ENCODE data around the gene KASH5. TPM values are rescaled to one million over a fixed set of nuclear protein-coding genes. Genes with fewer than 3 reads are reported as not detected.
A peak's percentile ranks its signal among the peaks of the same experiment; 100 is the strongest.

Gene KASH5, protein sequence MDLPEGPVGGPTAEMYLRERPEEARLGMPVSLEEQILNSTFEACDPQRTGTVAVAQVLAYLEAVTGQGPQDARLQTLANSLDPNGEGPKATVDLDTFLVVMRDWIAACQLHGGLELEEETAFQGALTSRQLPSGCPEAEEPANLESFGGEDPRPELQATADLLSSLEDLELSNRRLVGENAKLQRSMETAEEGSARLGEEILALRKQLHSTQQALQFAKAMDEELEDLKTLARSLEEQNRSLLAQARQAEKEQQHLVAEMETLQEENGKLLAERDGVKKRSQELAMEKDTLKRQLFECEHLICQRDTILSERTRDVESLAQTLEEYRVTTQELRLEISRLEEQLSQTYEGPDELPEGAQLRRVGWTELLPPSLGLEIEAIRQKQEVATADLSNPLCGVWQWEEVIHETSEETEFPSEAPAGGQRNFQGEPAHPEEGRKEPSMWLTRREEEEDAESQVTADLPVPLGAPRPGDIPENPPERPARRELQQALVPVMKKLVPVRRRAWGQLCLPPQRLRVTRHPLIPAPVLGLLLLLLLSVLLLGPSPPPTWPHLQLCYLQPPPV
- not detected for total RNA-seq

DNA sequence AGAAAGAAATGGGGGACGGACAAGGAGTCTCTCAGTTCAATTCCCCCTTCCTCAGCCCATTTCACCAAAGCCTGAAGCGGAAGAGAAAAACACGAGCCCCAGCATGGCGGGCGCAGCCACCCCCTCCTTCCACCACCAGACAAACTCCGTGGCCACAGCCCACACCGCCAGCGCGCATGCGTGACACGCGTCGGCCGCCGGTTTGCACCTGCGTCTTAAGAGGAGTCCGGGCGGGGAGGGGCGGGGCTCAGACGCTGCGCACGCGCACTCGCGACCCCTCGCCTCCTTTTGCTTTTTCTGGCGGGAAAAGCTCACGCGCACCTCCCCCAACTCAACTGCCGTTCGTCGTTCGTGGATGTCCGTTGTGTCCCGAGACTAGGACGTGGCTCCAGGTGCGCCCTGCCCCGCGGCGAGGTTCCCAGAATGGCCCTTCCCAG is at the start of gene KASH5:
Gene KASH5, plus strand, starts transcription at position 314 of the 437 bp plus-strand sequence. CDS start 2,635 bp downstream, outside the sequence.
- no peaks in the 10 kb centered on the region for H3K9me3 ChIP-seq (ENCODE audit: control insufficient read depth in 3 of 3, low read length in 3 of 3)
- no peaks in the 10 kb centered on the region for H3K36me3 ChIP-seq (ENCODE audit: control insufficient read depth in 3 of 3, insufficient read depth in 3 of 3, low read length in 3 of 3)
- no peak within 1 kb of the TSS for H3K9ac ChIP-seq (ENCODE audit: low read depth in 1 of 3, low read length in 3 of 3)
- H3K4me3 ChIP-seq (ENCODE audit: low read length in 3 of 3): no peak within 1 kb of the TSS
- H3K27me3 ChIP-seq (ENCODE audit: control insufficient read depth in 3 of 3, insufficient read depth in 3 of 3, low read length in 3 of 3): peaks cover 0 to 26% (median 4%) of the 10 kb centered on the region in 3 donors
- H3K27ac ChIP-seq (ENCODE audit: low read depth, low read length): no peak within 1 kb of the TSS
- H3K4me1 ChIP-seq (ENCODE audit: control insufficient read depth in 3 of 3, insufficient read depth in 3 of 3, low read length in 3 of 3): no peaks in the 10 kb centered on the region

DNA sequence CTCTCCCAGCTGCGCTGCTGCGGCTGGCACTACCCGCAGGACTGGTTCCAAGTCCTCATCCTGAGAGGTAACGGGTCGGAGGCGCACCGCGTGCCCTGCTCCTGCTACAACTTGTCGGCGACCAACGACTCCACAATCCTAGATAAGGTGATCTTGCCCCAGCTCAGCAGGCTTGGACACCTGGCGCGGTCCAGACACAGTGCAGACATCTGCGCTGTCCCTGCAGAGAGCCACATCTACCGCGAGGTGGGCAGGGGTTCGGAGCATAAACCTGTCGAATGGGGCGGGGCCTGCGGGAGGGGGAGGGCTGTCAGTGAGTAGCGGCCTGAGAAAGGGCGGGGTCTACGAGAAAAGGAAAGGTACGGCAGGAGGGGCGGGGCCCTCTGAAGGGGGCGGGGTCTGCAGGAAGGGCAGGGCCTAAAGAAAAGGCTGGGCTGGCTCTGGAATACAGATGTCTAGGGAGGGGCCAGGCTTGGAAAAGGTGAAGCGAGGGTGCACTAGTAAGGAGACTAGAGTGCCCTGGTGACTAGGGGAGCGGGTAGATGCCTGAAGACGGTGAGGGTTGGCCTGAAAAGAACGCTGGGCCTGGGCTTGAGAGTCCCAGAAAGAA is 49.3 kb upstream of the KASH5 start:
- peaks cover 12 to 17% (median 13%) of the 10 kb centered on the region in 3 donors for H3K4me1 ChIP-seq (ENCODE audit: control insufficient read depth in 3 of 3, insufficient read depth in 3 of 3, low read length in 3 of 3)
- H3K36me3 ChIP-seq (ENCODE audit: control insufficient read depth in 3 of 3, insufficient read depth in 3 of 3, low read length in 3 of 3): peaks cover 3 to 15% (median 7%) of the 10 kb centered on the region in 3 donors
- H3K9ac ChIP-seq (ENCODE audit: low read depth in 1 of 3, low read length in 3 of 3): peak overlapping the region in 2 of 3 donors; percentile 23 to 54
- peaks cover 0 to 16% (median 11%) of the 10 kb centered on the region in 3 donors for H3K27me3 ChIP-seq (ENCODE audit: control insufficient read depth in 3 of 3, insufficient read depth in 3 of 3, low read length in 3 of 3)
- H3K9me3 ChIP-seq (ENCODE audit: control insufficient read depth in 3 of 3, low read length in 3 of 3): no peaks in the 10 kb centered on the region
- H3K4me3 ChIP-seq (ENCODE audit: low read length in 3 of 3): peak overlapping the region; percentile 59 to 62 (median 61)
- no peak overlapping the region for H3K27ac ChIP-seq (ENCODE audit: low read depth, low read length)

DNA sequence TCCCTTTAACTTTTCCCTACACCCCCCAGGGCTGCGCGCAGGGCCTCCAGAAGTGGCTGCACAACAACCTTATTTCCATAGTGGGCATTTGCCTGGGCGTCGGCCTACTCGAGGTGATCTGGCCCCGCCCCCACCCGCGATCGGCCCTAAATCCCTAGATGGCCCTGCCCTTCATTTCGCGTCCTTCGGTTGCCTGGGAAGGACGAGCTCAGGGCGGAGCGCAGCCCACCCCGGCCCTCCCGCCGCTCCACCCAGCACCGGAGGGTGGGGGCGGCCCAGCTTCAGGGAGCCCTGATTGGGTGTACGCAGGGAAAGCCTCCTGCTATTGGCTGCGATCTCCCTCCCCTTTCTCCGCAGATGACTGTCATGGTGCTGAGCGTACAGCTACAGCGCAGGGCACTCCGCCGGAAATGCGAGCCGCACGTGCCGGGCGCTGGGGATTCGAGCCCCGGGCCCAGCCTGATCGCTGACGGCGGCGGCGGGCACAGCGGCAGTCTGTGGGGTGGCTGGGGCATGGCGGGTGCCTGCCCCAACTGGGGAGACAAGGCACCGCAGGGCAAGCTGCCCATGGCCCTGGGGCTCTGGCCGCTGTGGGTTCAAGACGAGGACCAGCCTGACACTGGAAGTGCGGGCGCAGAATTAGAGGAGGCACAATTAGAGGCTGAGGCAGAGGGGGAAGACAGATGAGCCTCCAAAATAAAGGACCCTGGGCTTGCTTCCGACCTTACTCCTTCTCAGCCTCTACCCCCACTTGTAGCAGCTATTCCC is 48.6 kb upstream of the KASH5 start:
- peak overlapping the region; percentile 51 to 62 (median 61) for H3K4me3 ChIP-seq (ENCODE audit: low read length in 3 of 3)
- peak overlapping the region in 2 of 3 donors; percentile 23 to 54 for H3K9ac ChIP-seq (ENCODE audit: low read depth in 1 of 3, low read length in 3 of 3)
- H3K4me1 ChIP-seq (ENCODE audit: control insufficient read depth in 3 of 3, insufficient read depth in 3 of 3, low read length in 3 of 3): peaks cover 12 to 17% (median 13%) of the 10 kb centered on the region in 3 donors

DNA sequence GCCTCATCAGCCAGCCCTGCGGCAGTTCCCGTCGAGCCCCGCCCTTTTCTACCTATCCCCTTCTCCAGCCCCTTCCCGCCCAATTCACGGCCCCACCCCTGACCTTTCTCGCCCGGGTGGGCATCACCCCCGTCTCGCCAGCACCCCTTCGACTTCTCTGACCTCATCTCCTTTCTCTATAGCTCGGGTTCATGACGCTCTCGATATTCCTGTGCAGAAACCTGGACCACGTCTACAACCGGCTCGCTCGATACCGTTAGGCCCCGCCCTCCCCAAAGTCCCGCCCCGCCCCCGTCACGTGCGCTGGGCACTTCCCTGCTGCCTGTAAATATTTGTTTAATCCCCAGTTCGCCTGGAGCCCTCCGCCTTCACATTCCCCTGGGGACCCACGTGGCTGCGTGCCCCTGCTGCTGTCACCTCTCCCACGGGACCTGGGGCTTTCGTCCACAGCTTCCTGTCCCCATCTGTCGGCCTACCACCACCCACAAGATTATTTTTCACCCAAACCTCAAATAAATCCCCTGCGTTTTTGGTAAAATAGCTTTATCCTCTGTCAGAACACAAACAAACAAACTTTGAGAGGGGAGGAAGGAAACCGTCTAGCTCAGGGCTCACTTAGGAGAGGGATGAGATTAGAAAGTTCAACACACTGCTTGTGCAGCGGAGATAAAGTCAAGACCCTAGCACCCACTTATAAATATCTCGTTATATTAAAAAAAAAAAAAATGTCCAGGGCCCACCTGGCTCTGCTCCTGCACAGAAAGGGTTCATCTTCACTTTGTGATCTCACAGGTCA is 47.8 kb upstream of the KASH5 start:
- H3K27ac ChIP-seq (ENCODE audit: low read depth, low read length): peak overlapping the region; percentile 71
- H3K9ac ChIP-seq (ENCODE audit: low read depth in 1 of 3, low read length in 3 of 3): peak overlapping the region in 2 of 3 donors; percentile 2 to 45
- no peaks in the 10 kb centered on the region for H3K9me3 ChIP-seq (ENCODE audit: control insufficient read depth in 3 of 3, low read length in 3 of 3)
- peaks cover 3 to 23% (median 7%) of the 10 kb centered on the region in 3 donors for H3K36me3 ChIP-seq (ENCODE audit: control insufficient read depth in 3 of 3, insufficient read depth in 3 of 3, low read length in 3 of 3)
- H3K4me3 ChIP-seq (ENCODE audit: low read length in 3 of 3): peak overlapping the region; percentile 51 to 61 (median 56)
- peaks cover 12 to 17% (median 13%) of the 10 kb centered on the region in 3 donors for H3K4me1 ChIP-seq (ENCODE audit: control insufficient read depth in 3 of 3, insufficient read depth in 3 of 3, low read length in 3 of 3)
- H3K27me3 ChIP-seq (ENCODE audit: control insufficient read depth in 3 of 3, insufficient read depth in 3 of 3, low read length in 3 of 3): peaks cover 0 to 16% (median 11%) of the 10 kb centered on the region in 3 donors

More for the DNA sequence above, 48.6 kb upstream of the KASH5 start:
- Histone ChIP-seq H3K27me3 (ENCODE audit: control insufficient read depth in 3 of 3, insufficient read depth in 3 of 3, low read length in 3 of 3) (peaks cover 0 to 16% (median 11%) of the 10 kb centered on the region in 3 donors), H3K36me3 (ENCODE audit: control insufficient read depth in 3 of 3, insufficient read depth in 3 of 3, low read length in 3 of 3) (peaks cover 3 to 16% (median 7%) of the 10 kb centered on the region in 3 donors), H3K27ac (ENCODE audit: low read depth, low read length) (peak overlapping the region; percentile 71), H3K9me3 (ENCODE audit: control insufficient read depth in 3 of 3, low read length in 3 of 3) (no peaks in the 10 kb centered on the region)

DNA sequence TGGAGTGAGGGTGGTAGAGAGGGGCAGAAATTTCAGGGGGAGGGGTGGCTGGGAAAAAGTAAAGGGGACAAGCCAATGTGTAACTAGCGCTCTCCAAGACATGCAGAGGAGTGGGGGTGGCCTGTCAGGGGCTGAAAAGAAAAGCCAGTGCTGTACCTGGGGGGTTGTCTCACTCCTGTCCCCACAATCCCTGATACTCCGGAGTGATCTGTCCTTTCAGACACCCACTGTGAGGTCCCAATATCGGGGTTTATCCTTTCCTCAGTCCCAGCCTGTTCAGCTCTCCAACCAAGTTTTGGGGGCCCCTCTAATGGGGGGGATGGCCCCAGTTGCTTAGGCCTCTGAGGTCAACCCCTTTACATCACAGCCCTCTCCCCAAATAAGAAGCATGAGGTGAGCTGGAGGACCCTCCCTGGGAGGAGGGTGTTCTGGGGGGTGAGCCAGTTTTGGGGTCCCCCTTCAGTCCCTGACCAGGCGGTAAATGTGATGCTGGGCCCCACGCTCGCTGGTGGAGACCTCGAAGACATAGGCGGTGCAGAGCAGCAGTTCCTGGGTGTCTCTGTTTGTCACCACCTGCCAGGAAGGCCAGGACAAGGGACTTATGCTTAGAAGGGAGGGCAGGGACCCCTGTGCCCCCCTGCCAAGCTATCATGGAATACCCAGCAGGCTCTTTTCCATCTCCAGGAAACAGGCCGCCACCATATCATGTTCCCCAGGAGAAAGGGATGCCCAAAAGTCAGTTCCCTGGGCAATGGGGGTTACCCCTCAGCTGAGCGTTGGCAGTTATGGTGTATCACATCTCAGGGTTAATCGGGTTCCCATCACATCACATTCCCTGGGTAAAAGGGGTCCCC is 47.0 kb upstream of the KASH5 start:
- no peak overlapping the region for H3K4me3 ChIP-seq (ENCODE audit: low read length in 3 of 3)
- H3K27ac ChIP-seq (ENCODE audit: low read depth, low read length): peak overlapping the region; percentile 71

DNA sequence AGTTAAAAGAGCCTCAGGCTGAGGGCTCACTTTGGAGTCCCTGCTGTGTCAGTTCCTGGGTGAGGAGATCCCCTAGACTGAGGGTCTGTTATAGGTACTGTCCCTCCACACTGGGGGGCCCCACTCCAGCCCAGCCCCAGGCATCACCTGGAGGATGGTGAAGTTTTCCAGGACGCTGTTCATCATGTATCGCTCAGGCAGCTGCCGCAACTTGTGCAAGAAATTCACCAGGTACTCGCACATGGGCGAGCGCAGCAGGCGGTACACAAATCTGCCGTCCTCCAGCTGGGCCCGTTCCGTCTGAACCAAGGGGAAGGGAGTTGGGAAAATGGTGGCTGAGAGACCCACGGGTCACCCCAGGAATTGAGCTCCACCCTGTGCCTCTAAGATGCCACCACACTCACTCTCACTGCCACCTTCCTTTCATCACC is 45.7 kb upstream of the KASH5 start:
- no peaks in the 10 kb centered on the region for H3K9me3 ChIP-seq (ENCODE audit: control insufficient read depth in 3 of 3, low read length in 3 of 3)
- no peak overlapping the region for H3K27ac ChIP-seq (ENCODE audit: low read depth, low read length)
- H3K36me3 ChIP-seq (ENCODE audit: control insufficient read depth in 3 of 3, insufficient read depth in 3 of 3, low read length in 3 of 3): peaks cover 7 to 27% (median 11%) of the 10 kb centered on the region in 3 donors
- no peak overlapping the region for H3K9ac ChIP-seq (ENCODE audit: low read depth in 1 of 3, low read length in 3 of 3)
- peaks cover 12 to 17% (median 13%) of the 10 kb centered on the region in 3 donors for H3K4me1 ChIP-seq (ENCODE audit: control insufficient read depth in 3 of 3, insufficient read depth in 3 of 3, low read length in 3 of 3)
- H3K27me3 ChIP-seq (ENCODE audit: control insufficient read depth in 3 of 3, insufficient read depth in 3 of 3, low read length in 3 of 3): peaks cover 0 to 14% (median 11%) of the 10 kb centered on the region in 3 donors
- no peak overlapping the region for H3K4me3 ChIP-seq (ENCODE audit: low read length in 3 of 3)

More for the DNA sequence above, 47.0 kb upstream of the KASH5 start:
- peaks cover 12 to 17% (median 13%) of the 10 kb centered on the region in 3 donors for H3K4me1 ChIP-seq (ENCODE audit: control insufficient read depth in 3 of 3, insufficient read depth in 3 of 3, low read length in 3 of 3)
- no peaks in the 10 kb centered on the region for H3K9me3 ChIP-seq (ENCODE audit: control insufficient read depth in 3 of 3, low read length in 3 of 3)
- H3K36me3 ChIP-seq (ENCODE audit: control insufficient read depth in 3 of 3, insufficient read depth in 3 of 3, low read length in 3 of 3): peaks cover 3 to 23% (median 7%) of the 10 kb centered on the region in 3 donors
- no peak overlapping the region for H3K9ac ChIP-seq (ENCODE audit: low read depth in 1 of 3, low read length in 3 of 3)
- peaks cover 0 to 16% (median 11%) of the 10 kb centered on the region in 3 donors for H3K27me3 ChIP-seq (ENCODE audit: control insufficient read depth in 3 of 3, insufficient read depth in 3 of 3, low read length in 3 of 3)

DNA sequence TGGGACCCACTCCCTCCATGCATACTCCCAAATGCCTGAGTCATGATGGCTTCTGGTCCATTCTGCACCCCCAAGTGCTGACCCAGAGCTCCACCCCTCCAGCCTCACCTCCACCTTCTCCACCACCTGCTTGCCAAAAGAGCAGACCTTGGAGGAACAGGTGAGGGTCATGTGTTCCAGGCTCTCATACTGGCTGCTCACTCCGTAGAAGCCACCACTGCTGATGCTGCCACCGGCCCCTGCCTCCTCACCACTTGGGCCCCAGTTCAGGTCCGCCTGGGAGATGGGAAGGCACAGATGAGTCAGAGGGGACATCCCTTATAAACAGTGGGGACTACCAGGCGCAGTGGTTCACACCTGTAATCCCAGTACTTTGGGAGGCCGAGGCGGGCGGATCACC is 44.9 kb upstream of the KASH5 start:
- no peaks in the 10 kb centered on the region for H3K9me3 ChIP-seq (ENCODE audit: control insufficient read depth in 3 of 3, low read length in 3 of 3)
- peaks cover 0 to 14% (median 11%) of the 10 kb centered on the region in 3 donors for H3K27me3 ChIP-seq (ENCODE audit: control insufficient read depth in 3 of 3, insufficient read depth in 3 of 3, low read length in 3 of 3)
- no peak overlapping the region for H3K27ac ChIP-seq (ENCODE audit: low read depth, low read length)
- peaks cover 10 to 33% (median 12%) of the 10 kb centered on the region in 3 donors for H3K36me3 ChIP-seq (ENCODE audit: control insufficient read depth in 3 of 3, insufficient read depth in 3 of 3, low read length in 3 of 3)
- no peak overlapping the region for H3K4me3 ChIP-seq (ENCODE audit: low read length in 3 of 3)
- H3K4me1 ChIP-seq (ENCODE audit: control insufficient read depth in 3 of 3, insufficient read depth in 3 of 3, low read length in 3 of 3): peaks cover 12 to 17% (median 13%) of the 10 kb centered on the region in 3 donors
- H3K9ac ChIP-seq (ENCODE audit: low read depth in 1 of 3, low read length in 3 of 3): no peak overlapping the region
